Measurements from ENCODE around the gene OR2H1. TPM values are rescaled to one million over a fixed set of nuclear protein-coding genes. Genes with fewer than 3 reads are reported as not detected.

Gene OR2H1
- total and polyA plus RNA-seq, 9 donors, result 0.14 TPM; not detected in 8

DNA sequence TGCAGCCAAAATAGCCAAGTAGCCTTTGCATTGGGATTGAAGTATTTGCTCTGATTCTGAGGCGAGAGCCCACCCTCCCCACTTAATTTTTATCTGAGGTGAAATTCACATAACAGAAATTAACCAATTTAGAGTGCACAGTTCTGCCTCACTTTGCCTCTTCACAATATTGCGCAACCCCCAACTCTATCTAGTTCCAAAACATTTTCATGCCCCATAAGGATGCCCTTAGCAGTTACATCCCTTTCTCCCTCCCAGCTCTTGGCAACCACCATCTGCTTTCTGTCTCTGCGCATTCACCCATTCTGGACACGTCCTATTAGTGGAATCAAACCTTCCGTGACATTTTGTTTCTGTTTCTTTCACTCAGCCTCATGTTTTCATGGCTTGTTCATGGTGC is 21.8 kb downstream of the OR2H1 start:
- Histone ChIP-seq H3K9me3 (replicated peaks; ENCODE audit: control insufficient read depth, low read depth, low read length) (no peaks in the 10 kb centered on the region), H3K27ac (ENCODE audit: low read length) (no peak overlapping the region), H3K27me3 (ENCODE audit: control insufficient read depth, insufficient read depth, low read length) (no peaks in the 10 kb centered on the region), H3K4me3 (ENCODE audit: low read length) (no peak overlapping the region), H3K36me3 (ENCODE audit: control insufficient read depth, insufficient read depth, low read length) (no peaks in the 10 kb centered on the region), H3K4me1 (ENCODE audit: control insufficient read depth, insufficient read depth, low read length) (no peaks in the 10 kb centered on the region)
- 89% methylated on average over 3 of the region's 5 CpGs for WGBS (ENCODE audit: insufficient coverage)
- no peak for DNase-seq

- DNase-seq, result no peak
- Histone ChIP-seq H3K4me3 (ENCODE audit: low read length) (no peak overlapping the region), H3K36me3 (ENCODE audit: control insufficient read depth, insufficient read depth, low read length) (no peaks in the 10 kb centered on the region), H3K4me1 (ENCODE audit: control insufficient read depth, insufficient read depth, low read length) (no peaks in the 10 kb centered on the region), H3K27me3 (ENCODE audit: control insufficient read depth, insufficient read depth, low read length) (no peaks in the 10 kb centered on the region), H3K9me3 (replicated peaks; ENCODE audit: control insufficient read depth, low read depth, low read length) (no peaks in the 10 kb centered on the region), H3K27ac (ENCODE audit: low read length) (no peak overlapping the region)
- WGBS (ENCODE audit: insufficient coverage), result 76% methylated on average over 2 of the region's 2 CpGs
Observed at GRCh38 chr6:29479560-29479959, 22.6 kb downstream of the OR2H1 start.

DNA sequence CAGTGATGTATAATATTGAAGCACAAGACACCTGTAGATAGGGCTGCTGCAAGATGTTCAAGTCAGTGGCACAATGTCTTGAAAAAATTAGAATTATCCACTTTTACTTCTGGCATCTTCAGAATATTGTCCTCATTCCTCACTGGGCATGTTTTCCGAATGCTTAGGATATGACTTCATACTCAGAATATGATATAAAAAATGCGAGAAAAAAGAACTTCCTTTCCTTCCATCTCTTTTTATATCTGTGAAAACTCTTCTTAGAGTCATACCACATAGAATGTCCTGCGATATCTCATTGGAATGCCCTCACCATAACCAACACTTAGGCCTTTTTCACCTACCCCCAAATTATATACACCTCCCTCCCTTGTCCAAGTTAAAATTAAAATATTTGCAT is 26.2 kb downstream of the OR2H1 start:
- no peaks in the 10 kb centered on the region for H3K9me3 ChIP-seq (replicated peaks; ENCODE audit: control insufficient read depth, low read depth, low read length)
- no peaks in the 10 kb centered on the region for H3K36me3 ChIP-seq (ENCODE audit: control insufficient read depth, insufficient read depth, low read length)
- no peak for DNase-seq
- WGBS (ENCODE audit: insufficient coverage), result no CpG with 5 or more reads among the region's 3 CpGs
- H3K27me3 ChIP-seq (ENCODE audit: control insufficient read depth, insufficient read depth, low read length), result no peaks in the 10 kb centered on the region
- H3K27ac ChIP-seq (ENCODE audit: low read length), result no peak overlapping the region
- H3K4me3 ChIP-seq (ENCODE audit: low read length), result no peak overlapping the region
- H3K4me1 ChIP-seq (ENCODE audit: control insufficient read depth, insufficient read depth, low read length), result no peaks in the 10 kb centered on the region

- no CpG with 5 or more reads among the region's 1 CpG for WGBS (ENCODE audit: insufficient coverage)
- DNase-seq, result no peak
- H3K27me3 ChIP-seq (ENCODE audit: control insufficient read depth, insufficient read depth, low read length), result no peaks in the 10 kb centered on the region
- H3K36me3 ChIP-seq (ENCODE audit: control insufficient read depth, insufficient read depth, low read length), result no peaks in the 10 kb centered on the region
- no peak overlapping the region for H3K27ac ChIP-seq (ENCODE audit: low read length)
- no peaks in the 10 kb centered on the region for H3K9me3 ChIP-seq (replicated peaks; ENCODE audit: control insufficient read depth, low read depth, low read length)
- no peak overlapping the region for H3K4me3 ChIP-seq (ENCODE audit: low read length)
- no peaks in the 10 kb centered on the region for H3K4me1 ChIP-seq (ENCODE audit: control insufficient read depth, insufficient read depth, low read length)
Observed at GRCh38 chr6:29483735-29484134, 26.8 kb downstream of the OR2H1 start.

GRCh38 chr6:29486577-29486976 is 29.6 kb downstream of the OR2H1 start:
- WGBS (ENCODE audit: insufficient coverage), result no CpG with 5 or more reads among the region's 4 CpGs
- Histone ChIP-seq H3K9me3 (replicated peaks; ENCODE audit: control insufficient read depth, low read depth, low read length) (no peaks in the 10 kb centered on the region), H3K4me1 (ENCODE audit: control insufficient read depth, insufficient read depth, low read length) (no peaks in the 10 kb centered on the region), H3K36me3 (ENCODE audit: control insufficient read depth, insufficient read depth, low read length) (no peaks in the 10 kb centered on the region), H3K4me3 (ENCODE audit: low read length) (no peak overlapping the region), H3K27ac (ENCODE audit: low read length) (no peak overlapping the region), H3K27me3 (ENCODE audit: control insufficient read depth, insufficient read depth, low read length) (no peaks in the 10 kb centered on the region)
- no peak for DNase-seq

DNA sequence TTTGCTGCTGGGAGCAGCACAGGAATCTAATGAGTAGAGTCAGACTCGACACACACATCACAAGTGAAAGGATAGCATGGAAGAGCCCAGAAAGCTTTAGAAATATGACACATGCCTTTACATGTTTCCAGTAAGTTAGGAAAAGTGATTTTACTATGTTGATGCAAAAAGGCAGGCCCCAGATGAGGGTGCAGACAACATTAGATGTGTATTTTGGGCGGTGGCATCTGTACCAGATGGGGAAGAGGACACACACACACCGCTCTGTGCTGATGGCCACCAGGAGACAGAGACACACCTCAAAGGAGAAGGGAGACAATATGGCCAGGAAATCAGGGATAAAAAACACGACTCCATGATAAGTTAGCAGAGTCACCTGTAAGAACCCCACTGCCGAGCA is 30.2 kb downstream of the OR2H1 start:
- Histone ChIP-seq H3K36me3 (ENCODE audit: control insufficient read depth, insufficient read depth, low read length) (no peaks in the 10 kb centered on the region), H3K9me3 (replicated peaks; ENCODE audit: control insufficient read depth, low read depth, low read length) (no peaks in the 10 kb centered on the region), H3K27ac (ENCODE audit: low read length) (no peak overlapping the region), H3K4me3 (ENCODE audit: low read length) (no peak overlapping the region), H3K27me3 (ENCODE audit: control insufficient read depth, insufficient read depth, low read length) (no peaks in the 10 kb centered on the region), H3K4me1 (ENCODE audit: control insufficient read depth, insufficient read depth, low read length) (no peaks in the 10 kb centered on the region)
- 87% methylated on average over 4 of the region's 5 CpGs for WGBS (ENCODE audit: insufficient coverage)
- DNase-seq, result no peak

- Histone ChIP-seq H3K27ac (ENCODE audit: low read length) (no peak within 1 kb of the TSS), H3K27me3 (ENCODE audit: control insufficient read depth, insufficient read depth, low read length) (no peaks in the 10 kb centered on the region), H3K36me3 (ENCODE audit: control insufficient read depth, insufficient read depth, low read length) (no peaks in the 10 kb centered on the region), H3K9me3 (replicated peaks; ENCODE audit: control insufficient read depth, low read depth, low read length) (no peaks in the 10 kb centered on the region), H3K4me3 (ENCODE audit: low read length) (no peak within 1 kb of the TSS), H3K4me1 (ENCODE audit: control insufficient read depth, insufficient read depth, low read length) (no peaks in the 10 kb centered on the region)
- WGBS (ENCODE audit: insufficient coverage), result 85% methylated on average over 2 of the region's 2 CpGs
- no peak for DNase-seq
Observed at GRCh38 chr6:29487660-29488059, 30.7 kb downstream of the OR2H1 start, which contains the start of gene MAS1L. MAS1L (minus strand) TSS chr6:29487956; CDS start chr6:29487902, 54 bp downstream.

- Histone ChIP-seq H3K27ac (ENCODE audit: low read length) (no peak overlapping the region), H3K36me3 (ENCODE audit: control insufficient read depth, insufficient read depth, low read length) (no peaks in the 10 kb centered on the region), H3K4me3 (ENCODE audit: low read length) (no peak overlapping the region), H3K4me1 (ENCODE audit: control insufficient read depth, insufficient read depth, low read length) (no peaks in the 10 kb centered on the region), H3K9me3 (replicated peaks; ENCODE audit: control insufficient read depth, low read depth, low read length) (no peaks in the 10 kb centered on the region), H3K27me3 (ENCODE audit: control insufficient read depth, insufficient read depth, low read length) (no peaks in the 10 kb centered on the region)
- no peak for DNase-seq
Observed at GRCh38 chr6:29488874-29489273, 31.9 kb downstream of the OR2H1 start.

DNA sequence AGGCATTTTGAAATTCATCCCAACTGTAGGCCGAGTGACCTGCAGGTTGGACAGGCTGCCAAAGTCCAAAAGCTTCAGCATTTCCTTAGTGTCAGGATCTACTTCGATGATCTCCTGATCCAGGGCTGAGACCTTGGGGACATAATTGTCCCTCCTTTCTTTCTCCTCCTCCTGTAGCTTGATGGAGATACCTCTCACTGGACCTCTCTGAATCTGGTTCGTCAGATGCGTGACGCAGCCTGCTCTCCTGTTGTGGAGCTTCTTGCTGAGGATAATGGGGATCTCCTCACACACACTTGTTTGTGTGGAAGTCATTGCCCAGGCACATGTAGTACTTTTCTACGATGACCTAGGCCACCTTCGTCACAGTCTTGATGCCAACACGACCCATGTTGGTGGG is 32.3 kb downstream of the OR2H1 start:
- DNase-seq, result no peak
- Histone ChIP-seq H3K4me1 (ENCODE audit: control insufficient read depth, insufficient read depth, low read length) (no peaks in the 10 kb centered on the region), H3K9me3 (replicated peaks; ENCODE audit: control insufficient read depth, low read depth, low read length) (no peaks in the 10 kb centered on the region), H3K36me3 (ENCODE audit: control insufficient read depth, insufficient read depth, low read length) (no peaks in the 10 kb centered on the region), H3K27me3 (ENCODE audit: control insufficient read depth, insufficient read depth, low read length) (no peaks in the 10 kb centered on the region), H3K4me3 (ENCODE audit: low read length) (no peak overlapping the region), H3K27ac (ENCODE audit: low read length) (no peak overlapping the region)
- WGBS (ENCODE audit: insufficient coverage), result 68% methylated on average over 2 of the region's 8 CpGs

DNA sequence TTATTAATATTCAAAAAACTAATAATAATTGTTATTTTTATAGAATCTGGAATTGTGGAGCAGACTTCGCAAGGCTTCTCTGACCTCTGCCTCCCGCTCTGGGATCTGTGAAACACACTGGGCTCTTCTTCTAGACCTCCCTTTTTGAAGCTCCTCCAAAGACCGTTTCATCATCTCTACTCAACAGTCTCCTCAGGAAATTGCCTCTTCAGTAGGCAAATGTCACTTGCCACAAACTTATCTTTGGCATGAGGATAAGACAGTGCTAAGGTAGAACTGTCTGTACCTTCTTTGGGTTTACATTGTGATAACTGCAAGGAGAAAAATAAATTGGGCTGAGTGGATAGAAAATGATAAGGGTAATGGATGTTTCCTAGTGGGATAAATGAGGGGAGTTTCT is 33.1 kb downstream of the OR2H1 start:
- Histone ChIP-seq H3K27ac (ENCODE audit: low read length) (no peak overlapping the region), H3K9me3 (replicated peaks; ENCODE audit: control insufficient read depth, low read depth, low read length) (no peaks in the 10 kb centered on the region), H3K4me1 (ENCODE audit: control insufficient read depth, insufficient read depth, low read length) (no peaks in the 10 kb centered on the region), H3K27me3 (ENCODE audit: control insufficient read depth, insufficient read depth, low read length) (no peaks in the 10 kb centered on the region), H3K36me3 (ENCODE audit: control insufficient read depth, insufficient read depth, low read length) (no peaks in the 10 kb centered on the region), H3K4me3 (ENCODE audit: low read length) (no peak overlapping the region)
- 80% methylated on average over 1 of the region's 3 CpGs for WGBS (ENCODE audit: insufficient coverage)
- DNase-seq, result no peak

GRCh38 chr6:29490552-29490951 is 33.6 kb downstream of the OR2H1 start:
- H3K27ac ChIP-seq (ENCODE audit: low read length), result no peak overlapping the region
- no peaks in the 10 kb centered on the region for H3K4me1 ChIP-seq (ENCODE audit: control insufficient read depth, insufficient read depth, low read length)
- no CpG with 5 or more reads among the region's 2 CpGs for WGBS (ENCODE audit: insufficient coverage)

More at GRCh38 chr6:29490552-29490951, 33.6 kb downstream of the OR2H1 start:
- Histone ChIP-seq H3K27me3 (ENCODE audit: control insufficient read depth, insufficient read depth, low read length) (no peaks in the 10 kb centered on the region), H3K9me3 (replicated peaks; ENCODE audit: control insufficient read depth, low read depth, low read length) (no peaks in the 10 kb centered on the region), H3K36me3 (ENCODE audit: control insufficient read depth, insufficient read depth, low read length) (no peaks in the 10 kb centered on the region), H3K4me3 (ENCODE audit: low read length) (no peak overlapping the region)
- DNase-seq, result no peak
